PFSK-1 (cell line): ENCODE data around the gene SCRN2.

ENCODE experiments used
- POLR2AphosphoS5 ChIP-seq: IDR thresholded peaks from 2 replicates; pipeline ENCODE4 v1.6.1; 2012; ENCODE audit warnings: low read depth, mild to moderate bottlenecking, control low read depth, low read length, moderate library complexity
- TF ChIP-seq, protein P1 (sequence below), 2 experiments: IDR thresholded peaks; 2 replicates each; pipeline versions ENCODE4 v1.6.1 to v1.8.0; 2011 to 2012; ENCODE audit warnings: low read depth in 2 of 2, low read length in 2 of 2, control low read depth in 1 of 2, inconsistent platforms in 1 of 2, mild to moderate bottlenecking in 1 of 2, moderate library complexity in 1 of 2; ENCODE audit not compliant: insufficient read depth in 1 of 2

GRCh38 chr17:47822785-47823184, 18.3 kb downstream of the SCRN2 start:
- TF ChIP-seq, protein P1, sequence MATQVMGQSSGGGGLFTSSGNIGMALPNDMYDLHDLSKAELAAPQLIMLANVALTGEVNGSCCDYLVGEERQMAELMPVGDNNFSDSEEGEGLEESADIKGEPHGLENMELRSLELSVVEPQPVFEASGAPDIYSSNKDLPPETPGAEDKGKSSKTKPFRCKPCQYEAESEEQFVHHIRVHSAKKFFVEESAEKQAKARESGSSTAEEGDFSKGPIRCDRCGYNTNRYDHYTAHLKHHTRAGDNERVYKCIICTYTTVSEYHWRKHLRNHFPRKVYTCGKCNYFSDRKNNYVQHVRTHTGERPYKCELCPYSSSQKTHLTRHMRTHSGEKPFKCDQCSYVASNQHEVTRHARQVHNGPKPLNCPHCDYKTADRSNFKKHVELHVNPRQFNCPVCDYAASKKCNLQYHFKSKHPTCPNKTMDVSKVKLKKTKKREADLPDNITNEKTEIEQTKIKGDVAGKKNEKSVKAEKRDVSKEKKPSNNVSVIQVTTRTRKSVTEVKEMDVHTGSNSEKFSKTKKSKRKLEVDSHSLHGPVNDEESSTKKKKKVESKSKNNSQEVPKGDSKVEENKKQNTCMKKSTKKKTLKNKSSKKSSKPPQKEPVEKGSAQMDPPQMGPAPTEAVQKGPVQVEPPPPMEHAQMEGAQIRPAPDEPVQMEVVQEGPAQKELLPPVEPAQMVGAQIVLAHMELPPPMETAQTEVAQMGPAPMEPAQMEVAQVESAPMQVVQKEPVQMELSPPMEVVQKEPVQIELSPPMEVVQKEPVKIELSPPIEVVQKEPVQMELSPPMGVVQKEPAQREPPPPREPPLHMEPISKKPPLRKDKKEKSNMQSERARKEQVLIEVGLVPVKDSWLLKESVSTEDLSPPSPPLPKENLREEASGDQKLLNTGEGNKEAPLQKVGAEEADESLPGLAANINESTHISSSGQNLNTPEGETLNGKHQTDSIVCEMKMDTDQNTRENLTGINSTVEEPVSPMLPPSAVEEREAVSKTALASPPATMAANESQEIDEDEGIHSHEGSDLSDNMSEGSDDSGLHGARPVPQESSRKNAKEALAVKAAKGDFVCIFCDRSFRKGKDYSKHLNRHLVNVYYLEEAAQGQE (IDR thresholded peaks at IDR 0.05; ENCODE audit: insufficient read depth in 1 of 2, low read depth in 2 of 2, low read length in 2 of 2) = no peak
- TF ChIP-seq POLR2AphosphoS5 = no peak
